Bronchial epithelial cell (primary cell): Measurements from ENCODE around the gene TNFRSF4. TPM values are rescaled to one million over a fixed set of nuclear protein-coding genes. Genes with fewer than 3 reads are reported as not detected.

Experiments used
- DNase-seq: peaks from one replicate; pipeline ENCODE4 v3.0.0-alpha.2; 2010; ENCODE audit warnings: low read depth
- FAIRE-seq: peaks from 2 replicates; lab custom pipeline; 2011; peaks lifted over from hg19 to GRCh38; lab: Jason Lieb, UNC
- H3K27me3 ChIP-seq: 2 replicates; pipeline ENCODE4 v1.5.1; 2011; ENCODE audit warnings: low read length; ENCODE audit not compliant: control insufficient read depth, insufficient read depth
- H3K36me3 ChIP-seq: 2 replicates; pipeline ENCODE4 v1.5.1; 2011; ENCODE audit warnings: low read length; ENCODE audit not compliant: control insufficient read depth, insufficient read depth
- H3K4me3 ChIP-seq: 2 replicates; pipeline ENCODE4 v1.5.1; 2011; ENCODE audit warnings: mild to moderate bottlenecking, low read depth, low read length, control low read depth
- total RNA-seq: library from RNA; depleted of rRNA; stranded (reverse); fragments of >200 nt; gene quantifications from 2 replicates; pipeline ENCODE4 v1.2.1, GENCODE V29; 2014
- TF ChIP-seq, protein P1 (sequence below): IDR thresholded peaks from 2 replicates; pipeline ENCODE4 v1.5.1; 2011; ENCODE audit warnings: mild to moderate bottlenecking, moderate library complexity, low read length, control low read depth, inconsistent platforms; ENCODE audit not compliant: insufficient read depth, severe bottlenecking

Gene TNFRSF4
- total RNA-seq, 1 donor from 2014 or later = not detected

DNA sequence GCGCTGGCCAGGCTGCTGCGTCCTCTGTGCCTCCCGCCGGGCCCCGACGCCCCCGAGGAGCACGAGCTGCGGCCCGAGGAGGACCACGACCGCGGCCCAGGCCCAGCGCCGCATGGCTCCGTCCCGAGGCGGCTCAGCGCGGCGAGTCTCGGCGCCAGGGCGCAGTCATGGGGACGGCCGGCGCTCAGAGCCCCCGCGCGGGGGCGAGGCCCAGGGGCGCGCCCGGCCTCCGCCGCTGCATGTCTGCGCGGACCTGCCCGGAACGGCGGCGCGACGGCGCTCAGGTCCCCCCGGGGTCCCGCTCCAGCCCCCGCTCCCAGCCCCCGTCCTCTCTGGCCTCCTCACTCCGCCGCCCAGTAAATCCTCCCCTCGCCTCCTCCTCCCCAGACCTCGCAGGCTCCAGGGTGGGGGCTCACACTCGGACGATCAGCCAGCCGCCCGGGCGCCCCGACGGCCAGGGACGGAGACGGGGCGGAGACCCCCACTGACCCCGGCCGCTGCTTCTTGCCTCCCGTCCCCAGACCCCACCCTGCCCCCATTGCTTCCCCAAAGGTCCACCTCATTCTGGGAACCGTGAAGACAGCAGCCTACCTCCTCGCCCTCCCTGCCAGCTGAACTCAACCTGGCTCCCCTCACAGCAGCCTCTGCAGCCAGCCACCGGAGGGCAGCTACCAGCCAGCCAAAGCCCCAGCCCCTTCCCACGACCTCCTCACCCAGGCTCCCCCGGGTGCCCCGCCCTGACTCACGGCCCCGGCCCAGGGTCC lies 32.8 kb upstream of the TNFRSF4 start, which contains the start of gene C1QTNF12:
TSS of gene C1QTNF12 (minus strand) at position 146 of the 764 bp plus-strand sequence. CDS start at position 114, 32 bp downstream.
- Histone ChIP-seq H3K27me3 (no peaks in the 10 kb centered on the region), H3K4me3 (no peak within 1 kb of the TSS), H3K36me3 (no peaks in the 10 kb centered on the region)
- TF ChIP-seq, protein P1, sequence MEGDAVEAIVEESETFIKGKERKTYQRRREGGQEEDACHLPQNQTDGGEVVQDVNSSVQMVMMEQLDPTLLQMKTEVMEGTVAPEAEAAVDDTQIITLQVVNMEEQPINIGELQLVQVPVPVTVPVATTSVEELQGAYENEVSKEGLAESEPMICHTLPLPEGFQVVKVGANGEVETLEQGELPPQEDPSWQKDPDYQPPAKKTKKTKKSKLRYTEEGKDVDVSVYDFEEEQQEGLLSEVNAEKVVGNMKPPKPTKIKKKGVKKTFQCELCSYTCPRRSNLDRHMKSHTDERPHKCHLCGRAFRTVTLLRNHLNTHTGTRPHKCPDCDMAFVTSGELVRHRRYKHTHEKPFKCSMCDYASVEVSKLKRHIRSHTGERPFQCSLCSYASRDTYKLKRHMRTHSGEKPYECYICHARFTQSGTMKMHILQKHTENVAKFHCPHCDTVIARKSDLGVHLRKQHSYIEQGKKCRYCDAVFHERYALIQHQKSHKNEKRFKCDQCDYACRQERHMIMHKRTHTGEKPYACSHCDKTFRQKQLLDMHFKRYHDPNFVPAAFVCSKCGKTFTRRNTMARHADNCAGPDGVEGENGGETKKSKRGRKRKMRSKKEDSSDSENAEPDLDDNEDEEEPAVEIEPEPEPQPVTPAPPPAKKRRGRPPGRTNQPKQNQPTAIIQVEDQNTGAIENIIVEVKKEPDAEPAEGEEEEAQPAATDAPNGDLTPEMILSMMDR = no peak
- no peak for FAIRE-seq
- DNase-seq = no peak

DNA sequence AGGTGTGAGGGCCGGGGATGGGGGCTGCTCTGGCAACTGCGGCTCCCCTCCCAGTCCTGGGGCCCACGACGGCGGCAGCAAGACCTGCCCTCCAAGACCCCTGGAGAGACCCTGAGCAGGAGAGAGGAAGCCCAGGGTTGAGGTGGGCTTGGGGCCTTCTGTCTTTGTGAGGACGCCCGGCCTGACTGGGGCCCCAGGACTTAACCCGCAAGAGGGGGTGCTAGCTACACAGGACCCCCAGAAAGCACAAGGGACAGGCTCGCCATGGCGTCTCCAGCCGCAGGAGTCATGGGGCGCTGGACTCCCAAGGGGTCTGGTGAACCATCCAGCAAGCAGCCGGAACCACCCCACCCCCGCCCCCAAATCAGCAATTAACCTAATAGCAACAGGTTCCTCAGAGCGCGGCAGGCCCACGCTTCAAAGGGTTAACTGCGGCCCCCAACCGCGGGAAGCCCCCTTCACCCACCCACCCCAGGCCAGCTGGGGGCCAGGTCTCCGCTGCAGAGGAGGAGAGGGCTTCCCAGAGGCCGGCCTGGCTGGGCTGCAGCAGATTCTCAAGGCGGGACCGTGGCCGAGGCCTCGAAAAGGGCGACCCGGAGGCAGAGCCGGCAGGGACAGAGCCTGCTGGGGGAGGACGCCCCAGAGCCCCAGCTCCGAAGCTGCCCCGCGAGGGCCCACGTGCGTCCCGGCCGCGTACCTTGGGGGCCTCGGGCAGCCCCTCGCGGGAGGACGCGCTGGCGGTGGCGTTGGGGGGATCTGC lies 32.0 kb upstream of the TNFRSF4 start:
- no peaks in the 10 kb centered on the region for H3K36me3 ChIP-seq
- DNase-seq = no peak
- no peak overlapping the region for H3K4me3 ChIP-seq
- no peaks in the 10 kb centered on the region for H3K27me3 ChIP-seq
- no peak for FAIRE-seq
- TF ChIP-seq, protein P1 = no peak

DNA sequence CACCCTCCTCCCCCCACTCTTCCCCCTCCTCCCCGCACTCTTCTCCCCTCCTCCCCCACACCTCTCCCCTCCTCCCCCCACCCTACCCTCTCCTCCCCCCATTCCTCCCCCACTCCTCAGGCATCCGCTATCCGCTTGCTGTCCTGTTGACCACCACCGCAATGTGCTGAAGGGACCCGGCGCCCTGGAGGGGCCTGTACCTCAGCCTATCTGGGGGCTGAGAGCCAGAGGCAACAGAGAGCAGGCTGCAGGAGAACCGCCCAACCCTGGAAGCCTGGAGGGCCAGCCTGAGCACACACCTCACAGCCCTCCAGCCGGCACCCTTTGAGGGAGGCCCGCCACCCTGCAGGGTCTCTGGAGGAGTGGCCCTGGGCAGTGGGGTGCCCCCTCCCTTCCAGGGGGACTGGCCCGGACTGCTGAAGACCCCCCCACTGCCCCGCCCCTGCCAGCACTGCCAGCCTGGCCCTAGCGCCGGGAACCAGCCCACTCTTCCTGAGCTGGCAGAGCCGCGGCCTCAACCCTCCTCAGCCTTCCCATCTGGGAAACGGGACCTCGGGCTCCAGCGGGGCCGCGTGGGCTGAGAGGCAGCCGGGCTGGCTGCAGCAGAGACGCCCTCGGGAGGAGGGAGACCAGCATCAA lies 31.3 kb upstream of the TNFRSF4 start:
- Histone ChIP-seq H3K36me3 (no peaks in the 10 kb centered on the region), H3K27me3 (no peaks in the 10 kb centered on the region), H3K4me3 (no peak overlapping the region)
- DNase-seq (no peak), FAIRE-seq (no peak)
- TF ChIP-seq, protein P1 = no peak

DNA sequence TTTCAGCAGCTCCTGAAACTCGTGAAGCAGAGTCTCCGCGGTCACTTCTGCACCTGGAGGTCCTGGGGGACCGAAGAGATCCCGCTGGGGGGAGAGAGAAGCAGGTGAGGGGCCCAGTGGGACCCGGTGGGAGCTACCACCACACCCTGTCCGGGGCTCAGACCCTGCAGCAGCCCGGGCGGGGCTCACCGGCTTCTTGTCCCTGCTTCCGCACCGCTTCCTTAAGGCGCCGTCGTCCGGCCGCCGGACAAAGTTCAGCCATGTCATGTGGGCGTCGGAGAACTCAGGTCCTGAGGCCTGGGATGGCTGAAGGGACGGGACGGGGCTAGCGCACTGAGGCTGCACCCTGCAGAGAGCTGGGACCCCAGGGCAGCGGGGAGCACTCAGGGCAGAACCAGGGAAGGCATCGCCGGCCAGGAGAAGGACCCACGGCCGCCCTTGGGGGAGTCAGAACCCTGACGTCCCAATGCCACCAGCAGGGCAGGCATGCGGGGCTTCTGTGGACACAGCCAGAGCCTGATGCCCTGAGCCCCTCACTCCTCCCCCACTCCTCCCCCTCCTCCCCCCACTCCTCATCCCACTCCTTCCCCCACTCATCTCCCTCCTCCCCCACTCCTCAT lies 30.3 kb upstream of the TNFRSF4 start:
- H3K27me3 ChIP-seq = no peaks in the 10 kb centered on the region
- H3K36me3 ChIP-seq = no peaks in the 10 kb centered on the region
- no peak for FAIRE-seq
- no peak overlapping the region for H3K4me3 ChIP-seq
- TF ChIP-seq, protein P1 = no peak
- no peak for DNase-seq

DNA sequence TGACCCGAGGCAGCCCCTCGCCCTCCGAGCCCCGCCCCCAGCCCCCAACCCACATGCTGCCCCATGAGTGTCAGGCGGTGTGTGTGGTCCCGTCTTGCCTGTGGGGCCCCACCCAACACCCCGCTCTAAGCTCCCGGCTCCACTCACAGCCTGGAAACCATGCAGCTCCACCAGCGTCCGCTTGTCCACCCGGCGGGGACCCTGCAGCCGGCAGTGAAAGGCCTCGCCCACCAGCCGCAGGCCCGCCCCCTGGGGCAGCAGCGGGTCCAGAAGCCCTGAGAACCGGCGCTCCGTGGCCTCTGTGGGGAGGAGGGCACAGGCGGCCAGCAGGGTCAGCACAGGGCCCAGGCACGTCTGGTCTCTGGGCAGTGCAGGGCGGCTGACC lies 29.8 kb upstream of the TNFRSF4 start:
- no peaks in the 10 kb centered on the region for H3K36me3 ChIP-seq
- H3K27me3 ChIP-seq = no peaks in the 10 kb centered on the region

More for the DNA sequence above, 29.8 kb upstream of the TNFRSF4 start:
- H3K4me3 ChIP-seq = no peak overlapping the region
- TF ChIP-seq, protein P1 = no peak
- DNase-seq (no peak), FAIRE-seq (no peak)
